Activated T-helper 1 cell treated with Interleukin-2 at 50 U/mL for 16 hours (primary cell): ENCODE results near the gene PIP5K1C.

Experiments used
- DNase-seq: peaks from one replicate; pipeline ENCODE4 v3.0.0-alpha.2; 2020; ENCODE audit warnings: low read depth

PIP5K1C gene

GRCh38 chr19:3609779-3610719, 90.2 kb downstream of the PIP5K1C start:
- DNase-seq, result no peak

- DNase-seq, result no peak
Measured at GRCh38 chr19:3608750-3609322, 91.4 kb downstream of the PIP5K1C start.

- no peak for DNase-seq
Measured at GRCh38 chr19:3608079-3608641, 92.1 kb downstream of the PIP5K1C start.

GRCh38 chr19:3607303-3608078, 92.8 kb downstream of the PIP5K1C start:
- no peak for DNase-seq

- DNase-seq, result no peak
Measured at GRCh38 chr19:3606690-3607289, 93.5 kb downstream of the PIP5K1C start, which contains the start of gene TBXA2R. TSS of gene TBXA2R (minus strand) at chr19:3606875. CDS start at chr19:3600634, 6,241 bp downstream.

- no peak for DNase-seq
Measured at GRCh38 chr19:3606174-3606689, 94.0 kb downstream of the PIP5K1C start.

- DNase-seq, result no peak
Measured at GRCh38 chr19:3605770-3606169, 94.5 kb downstream of the PIP5K1C start.

- no peak for DNase-seq
Measured at GRCh38 chr19:3605361-3605760, 94.9 kb downstream of the PIP5K1C start.

- no peak for DNase-seq
Measured at GRCh38 chr19:3604987-3605343, 95.3 kb downstream of the PIP5K1C start.

- DNase-seq, result no peak
Measured at GRCh38 chr19:3604227-3604986, 95.9 kb downstream of the PIP5K1C start.

- no peak for DNase-seq
Measured at GRCh38 chr19:3603121-3603811, 97.0 kb downstream of the PIP5K1C start.

- no peak for DNase-seq
Measured at GRCh38 chr19:3601021-3601420, 99.2 kb downstream of the PIP5K1C start.

- DNase-seq, result no peak
Measured at GRCh38 chr19:3599776-3600187, 100.5 kb downstream of the PIP5K1C start.

- DNase-seq, result no peak
Measured at GRCh38 chr19:3595521-3596061, 104.7 kb downstream of the PIP5K1C start.

- no peak for DNase-seq
Measured at GRCh38 chr19:3593156-3593555, 107.1 kb downstream of the PIP5K1C start.

GRCh38 chr19:3591876-3592613, 108.2 kb downstream of the PIP5K1C start:
- DNase-seq, result no peak

- no peak for DNase-seq
Measured at GRCh38 chr19:3590991-3591659, 109.1 kb downstream of the PIP5K1C start.

GRCh38 chr19:3589949-3590348, 110.3 kb downstream of the PIP5K1C start:
- DNase-seq, result no peak

- no peak for DNase-seq
Measured at GRCh38 chr19:3589439-3589838, 110.8 kb downstream of the PIP5K1C start.
